HCT116 (cell line): Measurements from ENCODE around the gene PPT2.

Experiments used
- CTCF ChIP-seq, 3 experiments: fragments of 200-600 bp in 1 of 3; sonication (generic) in 1 of 3; IDR thresholded peaks in 2 of 3; conservative IDR thresholded peaks in 1 of 3; 2 replicates each; pipeline ENCODE4 v1.5.1; 2012 to 2017; ENCODE audit warnings: low read depth in 2 of 3, low read length in 2 of 3, antibody characterized with exemption in 1 of 3, borderline replicate concordance in 1 of 3, control low read depth in 1 of 3, mild to moderate bottlenecking in 1 of 3, mixed read lengths in 1 of 3, mixed run types in 1 of 3, moderate library complexity in 1 of 3; ENCODE audit not compliant: insufficient read depth in 1 of 3
- EZH2phosphoT487 ChIP-seq: fragments of 200-600 bp; IDR thresholded peaks from 2 replicates; pipeline ENCODE4 v1.6.1; 2018; ENCODE audit warnings: antibody characterized with exemption, borderline replicate concordance
- MAX ChIP-seq: IDR thresholded peaks from 2 replicates; pipeline ENCODE4 v1.6.1; 2012
- POLR2A ChIP-seq: IDR thresholded peaks from 2 replicates; pipeline ENCODE4 v1.7.0; 2011; ENCODE audit warnings: borderline replicate concordance; ENCODE audit not compliant: insufficient read depth, insufficient read length; ENCODE audit errors: extremely low read depth
- POLR2AphosphoS5 ChIP-seq: IDR thresholded peaks from 2 replicates; pipeline ENCODE4 v1.6.1; 2011; ENCODE audit warnings: mild to moderate bottlenecking, low read depth, low read length, moderate library complexity
- RAD21 ChIP-seq: IDR thresholded peaks from 2 replicates; pipeline ENCODE4 v1.6.1; 2012; ENCODE audit warnings: low read depth, mild to moderate bottlenecking
- SIN3A ChIP-seq: IDR thresholded peaks from 2 replicates; pipeline ENCODE4 v1.6.1; 2012; ENCODE audit warnings: low read depth

- TF ChIP-seq POLR2A = no peak
- peak; percentile 87 for TF ChIP-seq RAD21
- TF ChIP-seq CTCF (IDR thresholded peaks at IDR 0.05 in 2 of 3, conservative IDR thresholded peaks at IDR 0.05 in 1 of 3; ENCODE audit: borderline replicate concordance in 1 of 3, insufficient read depth in 1 of 3, low read depth in 2 of 3, low read length in 2 of 3) = peak; percentile 58 to 81 (median 61)
- TF ChIP-seq MAX = peak; percentile 42; the same call in 1 of the 2 replicates
- TF ChIP-seq POLR2AphosphoS5 = no peak
- TF ChIP-seq EZH2phosphoT487 = no peak
- no peak for TF ChIP-seq SIN3A
Observed at GRCh38 chr6:32154514-32155161, 697 bp downstream of the PPT2 start.
